Heart right ventricle (tissue), 16 donors: ENCODE results near the gene CTDNEP1. TPM values are rescaled to one million over a fixed set of nuclear protein-coding genes. Genes with fewer than 3 reads are reported as not detected.

Experiments
- ATAC-seq, 8 donors: fragments of 200-7000 bp; cut with Tn5 transposase; one replicate each; pipeline ENCODE4 v1.9.1; 2020; ENCODE audit warnings: mild to moderate bottlenecking in 8 of 8, moderate library complexity in 8 of 8, moderate number of reproducible peaks in 1 of 8
- DNase-seq, 2 donors: peaks; one replicate each; pipeline ENCODE4 v3.0.0-alpha.2; 2020
- H3K27ac ChIP-seq, 10 donors: fragments of 200-600 bp; sonication (generic) in 2 of 10; one replicate each; pipeline versions ENCODE4 v1.5.0 to v1.8.0; 2020 to 2022; ENCODE audit warnings: mild to moderate bottlenecking in 3 of 10
- H3K27me3 ChIP-seq, 7 donors: fragments of 200-600 bp; one replicate each; pipeline ENCODE4 v1.8.0; 2021 to 2022; ENCODE audit warnings: mild to moderate bottlenecking in 2 of 7
- H3K36me3 ChIP-seq, 9 donors: fragments of 200-600 bp; sonication (generic) in 1 of 9; one replicate each; pipeline versions ENCODE4 v1.5.0 to v1.8.0; 2020 to 2022; ENCODE audit warnings: mild to moderate bottlenecking in 2 of 9
- H3K4me1 ChIP-seq, 9 donors: fragments of 200-600 bp; sonication (generic) in 1 of 9; one replicate each; pipeline versions ENCODE4 v1.5.0 to v1.8.0; 2020 to 2022; ENCODE audit warnings: mild to moderate bottlenecking in 4 of 9
- H3K4me3 ChIP-seq, 10 donors: fragments of 200-600 bp; sonication (generic) in 2 of 10; one replicate each; pipeline versions ENCODE4 v1.5.0 to v1.8.0; 2020 to 2022; ENCODE audit warnings: mild to moderate bottlenecking in 7 of 10, moderate library complexity in 2 of 10
- H3K9me3 ChIP-seq, 11 donors: fragments of 200-600 bp in 10 of 11; sonication (generic) in 2 of 11; one replicate each; pipeline versions ENCODE4 v1.5.0 to v1.8.0; 2013 to 2022; ENCODE audit warnings: mild to moderate bottlenecking in 2 of 11, control low read depth in 1 of 11, moderate library complexity in 1 of 11
- CTCF ChIP-seq, 9 donors: fragments of 200-600 bp; sonication (generic) in 2 of 9; IDR thresholded peaks; one replicate each; pipeline versions ENCODE4 v1.5.0 to v1.8.0; 2021 to 2022; ENCODE audit warnings: antibody characterized with exemption in 9 of 9, mild to moderate bottlenecking in 5 of 9, moderate library complexity in 1 of 9
- WGBS, 2 donors: extraction: QIAGEN DNeasy Blood & Tissue Kit; methylation state at CpG; one replicate each; pipeline ENCODE4 v1.1.7; 2013; ENCODE audit warnings: inconsistent platforms in 1 of 2; 5-methylcytosine and 5-hydroxymethylcytosine counted together
- intact Hi-C, 10 donors: fragments of 100-400 bp; cut with DNase I; formaldehyde crosslinking; loops; one replicate each; pipeline versions ENCODE4 v1.11.1 to v1.14.2; 2022
- polyA plus RNA-seq, 2 donors: library from polyadenylated mRNA; stranded (reverse); fragments of 200-250 nt; gene quantifications; one replicate each; pipeline ENCODE4 v1.2.3, GENCODE V29; 2013
- total RNA-seq, 10 donors: library from RNA; stranded (reverse); fragmentation: NEBNext Ultra II Directional in 3 of 10; extraction: Animal tissue kit (Norgen Biotek cat#: 25700) in 3 of 10; gene quantifications; one replicate each; pipeline versions ENCODE4 v1.2.1 to v1.2.4, GENCODE V29; 2021 to 2023
- donor health status: Arrhythmogenic right ventricular cardiomyopathy.
- donor health status: ischemic (EF 13 %, LVEDD 7.1; RV severe dilation, severe dysfunction).
- donor health status: healthy with polysubstance abuse.
- donor health status: DM: no; HTN: yes; CAD: no.
- donor health status: DM: no; HTN: no; CAD: no.
- donor health status: ischemic (EF 25% LVEDD 6.9; RV normal size, moderate dysfunction).
- donor health status: ischemic (EF 25% LVEDD 5.7; RV mildly dilated, moderate dysfunction).
- donor health status: healthy.
- donor health status: DM: yes; HTN: yes; CAD: no.
- donor health status: Ischemic cardiomyopathy.
- donor health status: ischemic (EF 35%, LVEDD 5.7; RV mildly dilated, moderate dysfunction).
- donor health status: nonischemic (EF 11% LVEDD 7.7; RV severe dilation, severe dysfunction).
- donor health status: DM: yes; HTN: yes; CAD: no.
- donor health status: PGD.
- donor health status: ischemic (EF 29% LVEDD 5.4; RV normal size, mild dysfunction).
- donor health status: nonischemic (EF 23%, LVEDD 6.1; RV moderate dilation, normal function).

Gene CTDNEP1
- total and polyA plus RNA-seq, 12 donors, result 56.3 to 135 (median 110) TPM

- H3K4me3 ChIP-seq, result peak overlapping the region in 1 of 10 donors; percentile 11
- ATAC-seq (peak in 2 of 8 donors; percentile 10 to 15), DNase-seq (no peak)
- 68 to 78% methylated on average over 23 to 24 of the region's 24 CpGs for WGBS, 2 donors
- H3K27ac ChIP-seq, result peak overlapping the region in 5 of 10 donors; percentile 6 to 58 (median 35)
- H3K36me3 ChIP-seq, result peaks cover 0 to 16% (median 9%) of the 10 kb centered on the region in 9 donors
- H3K27me3 ChIP-seq, result no peaks in the 10 kb centered on the region
- intact Hi-C loops, result no loop called here
- no peaks in the 10 kb centered on the region for H3K9me3 ChIP-seq
- TF ChIP-seq CTCF (IDR thresholded peaks at IDR 0.05), result no peak
- peaks cover 0 to 24% (median 10%) of the 10 kb centered on the region in 9 donors for H3K4me1 ChIP-seq
Observed at GRCh38 chr17:7207120-7208001, 44.2 kb downstream of the CTDNEP1 start.

GRCh38 chr17:7205561-7205960 is 46.0 kb downstream of the CTDNEP1 start:
- H3K27ac ChIP-seq, result peak overlapping the region in 9 of 10 donors; percentile 44 to 86 (median 70)

GRCh38 chr17:7204828-7205461 is 46.6 kb downstream of the CTDNEP1 start:
- intact Hi-C loops, result no loop called here
- Histone ChIP-seq H3K27ac (peak overlapping the region in 9 of 10 donors; percentile 44 to 86 (median 70)), H3K4me3 (peak overlapping the region; percentile 53 to 72 (median 59)), H3K36me3 (peaks cover 0 to 39% (median 13%) of the 10 kb centered on the region in 9 donors), H3K9me3 (no peaks in the 10 kb centered on the region), H3K27me3 (no peaks in the 10 kb centered on the region), H3K4me1 (peaks cover 0 to 16% (median 5%) of the 10 kb centered on the region in 9 donors)
- TF ChIP-seq CTCF (IDR thresholded peaks at IDR 0.05), result no peak
- WGBS, 2 donors, result 0 to 1% methylated on average over 34 of the region's 34 CpGs
- peak; percentile 90 for DNase-seq
- ATAC-seq, result peak; percentile 87 to 94 (median 90)

More at GRCh38 chr17:7205561-7205960, 46.0 kb downstream of the CTDNEP1 start:
- H3K4me3 ChIP-seq, result peak overlapping the region; percentile 53 to 72 (median 59)
- ATAC-seq (no peak), DNase-seq (no peak)
- 49 to 52% methylated on average over 15 of the region's 15 CpGs for WGBS, 2 donors
- TF ChIP-seq CTCF (IDR thresholded peaks at IDR 0.05), result no peak
- no peaks in the 10 kb centered on the region for H3K27me3 ChIP-seq
- no peaks in the 10 kb centered on the region for H3K9me3 ChIP-seq
- H3K4me1 ChIP-seq, result peaks cover 0 to 16% (median 5%) of the 10 kb centered on the region in 9 donors
- intact Hi-C loops, result no loop called here
- H3K36me3 ChIP-seq, result peaks cover 0 to 34% (median 13%) of the 10 kb centered on the region in 9 donors

GRCh38 chr17:7204336-7204735 is 47.2 kb downstream of the CTDNEP1 start:
- intact Hi-C loops, result no loop called here
- Histone ChIP-seq H3K4me1 (peaks cover 0 to 16% (median 5%) of the 10 kb centered on the region in 9 donors), H3K27ac (peak overlapping the region in 6 of 10 donors; percentile 57 to 86 (median 76)), H3K4me3 (peak overlapping the region in 9 of 10 donors; percentile 53 to 72 (median 60)), H3K27me3 (no peaks in the 10 kb centered on the region), H3K9me3 (no peaks in the 10 kb centered on the region), H3K36me3 (peaks cover 0 to 41% (median 13%) of the 10 kb centered on the region in 9 donors)
- peak in 4 of 8 donors; percentile 0 to 18 (median 12) for ATAC-seq
- 79 to 81% methylated on average over 15 of the region's 15 CpGs for WGBS, 2 donors
- no peak for DNase-seq
- TF ChIP-seq CTCF (IDR thresholded peaks at IDR 0.05), result no peak
